ENCODE measurements around the gene ADAMTS2. TPM values are rescaled to one million over a fixed set of nuclear protein-coding genes. Genes with fewer than 3 reads are reported as not detected.

The ADAMTS2 gene
- total RNA-seq, 1 donor from 2014 or later: 18.8 TPM

GRCh38 chr5:179374506-179375235 is 29.4 kb upstream of the ADAMTS2 start:
- H3K79me2 ChIP-seq (ENCODE audit: insufficient read depth, low read length): no peaks in the 10 kb centered on the region
- no peaks in the 10 kb centered on the region for H4K20me1 ChIP-seq (ENCODE audit: insufficient read depth, low read length)
- peaks cover 6% of the 10 kb centered on the region for H3K9me3 Mint-ChIP-seq (ENCODE audit: unreplicated experiment)
- no peaks in the 10 kb centered on the region for H3K36me3 ChIP-seq (ENCODE audit: insufficient read depth, low read length)
- H3K27me3 Mint-ChIP-seq (ENCODE audit: low read depth, unreplicated experiment): peaks cover 10% of the 10 kb centered on the region
- peaks cover 8% of the 10 kb centered on the region for H3K4me1 ChIP-seq (ENCODE audit: insufficient read depth, low read length)
- peaks cover 7% of the 10 kb centered on the region for H3K36me3 Mint-ChIP-seq (ENCODE audit: low read depth, unreplicated experiment)
- H3K4me3 Mint-ChIP-seq (ENCODE audit: unreplicated experiment): no peak overlapping the region
- DNase-seq (ENCODE audit: low read depth): no peak
- H3K27ac Mint-ChIP-seq (ENCODE audit: unreplicated experiment): no peak overlapping the region
- no peak overlapping the region for H3K4me2 ChIP-seq (ENCODE audit: low read length)
- no peak overlapping the region for H3K4me3 ChIP-seq (ENCODE audit: insufficient read depth, low read depth, low read length)
- TF ChIP-seq, protein P1, sequence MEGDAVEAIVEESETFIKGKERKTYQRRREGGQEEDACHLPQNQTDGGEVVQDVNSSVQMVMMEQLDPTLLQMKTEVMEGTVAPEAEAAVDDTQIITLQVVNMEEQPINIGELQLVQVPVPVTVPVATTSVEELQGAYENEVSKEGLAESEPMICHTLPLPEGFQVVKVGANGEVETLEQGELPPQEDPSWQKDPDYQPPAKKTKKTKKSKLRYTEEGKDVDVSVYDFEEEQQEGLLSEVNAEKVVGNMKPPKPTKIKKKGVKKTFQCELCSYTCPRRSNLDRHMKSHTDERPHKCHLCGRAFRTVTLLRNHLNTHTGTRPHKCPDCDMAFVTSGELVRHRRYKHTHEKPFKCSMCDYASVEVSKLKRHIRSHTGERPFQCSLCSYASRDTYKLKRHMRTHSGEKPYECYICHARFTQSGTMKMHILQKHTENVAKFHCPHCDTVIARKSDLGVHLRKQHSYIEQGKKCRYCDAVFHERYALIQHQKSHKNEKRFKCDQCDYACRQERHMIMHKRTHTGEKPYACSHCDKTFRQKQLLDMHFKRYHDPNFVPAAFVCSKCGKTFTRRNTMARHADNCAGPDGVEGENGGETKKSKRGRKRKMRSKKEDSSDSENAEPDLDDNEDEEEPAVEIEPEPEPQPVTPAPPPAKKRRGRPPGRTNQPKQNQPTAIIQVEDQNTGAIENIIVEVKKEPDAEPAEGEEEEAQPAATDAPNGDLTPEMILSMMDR (IDR thresholded peaks at IDR 0.05; ENCODE audit: insufficient read depth, low read depth, low read length): no peak
- TF ChIP-seq EZH2 (IDR thresholded peaks at IDR 0.05; ENCODE audit: insufficient read depth, low read length): no peak
- peaks cover 19% of the 10 kb centered on the region for H3K4me1 Mint-ChIP-seq (ENCODE audit: low read depth, unreplicated experiment)
- no peak overlapping the region for H3K27ac ChIP-seq (ENCODE audit: low read depth, low read length)
- H2AFZ ChIP-seq (ENCODE audit: low read depth, low read length): no peak overlapping the region
- H3K9me3 ChIP-seq (ENCODE audit: insufficient read depth, low read depth, low read length): no peaks in the 10 kb centered on the region
- H3K9ac ChIP-seq (ENCODE audit: low read length): no peak overlapping the region
- FAIRE-seq: no peak
- no peaks in the 10 kb centered on the region for H3K27me3 ChIP-seq (ENCODE audit: insufficient read depth, low read length)

- Histone ChIP-seq H3K36me3 (ENCODE audit: insufficient read depth, low read length) (no peaks in the 10 kb centered on the region), H4K20me1 (ENCODE audit: insufficient read depth, low read length) (no peaks in the 10 kb centered on the region), H3K4me2 (ENCODE audit: low read length) (no peak overlapping the region), H3K27me3 (ENCODE audit: insufficient read depth, low read length) (no peaks in the 10 kb centered on the region), H2AFZ (ENCODE audit: low read depth, low read length) (no peak overlapping the region), H3K4me3 (ENCODE audit: insufficient read depth, low read depth, low read length) (no peak overlapping the region), H3K9me3 (ENCODE audit: insufficient read depth, low read depth, low read length) (no peaks in the 10 kb centered on the region), H3K4me1 (ENCODE audit: insufficient read depth, low read length) (peaks cover 8% of the 10 kb centered on the region), H3K27ac (ENCODE audit: low read depth, low read length) (no peak overlapping the region), H3K9ac (ENCODE audit: low read length) (no peak overlapping the region), H3K79me2 (ENCODE audit: insufficient read depth, low read length) (no peaks in the 10 kb centered on the region)
- peaks cover 16% of the 10 kb centered on the region for H3K4me1 Mint-ChIP-seq (ENCODE audit: low read depth, unreplicated experiment)
- no peak overlapping the region for H3K4me3 Mint-ChIP-seq (ENCODE audit: unreplicated experiment)
- peaks cover 6% of the 10 kb centered on the region for H3K9me3 Mint-ChIP-seq (ENCODE audit: unreplicated experiment)
- peaks cover 7% of the 10 kb centered on the region for H3K36me3 Mint-ChIP-seq (ENCODE audit: low read depth, unreplicated experiment)
- peak overlapping the region; percentile 59 for H3K27ac Mint-ChIP-seq (ENCODE audit: unreplicated experiment)
- peaks cover 14% of the 10 kb centered on the region for H3K27me3 Mint-ChIP-seq (ENCODE audit: low read depth, unreplicated experiment)
- TF ChIP-seq, protein P1 (IDR thresholded peaks at IDR 0.05; ENCODE audit: insufficient read depth, low read depth, low read length): no peak
- TF ChIP-seq EZH2 (IDR thresholded peaks at IDR 0.05; ENCODE audit: insufficient read depth, low read length): no peak
- no peak for DNase-seq (ENCODE audit: low read depth)
- no peak for FAIRE-seq
Measured at GRCh38 chr5:179373961-179374505, 28.8 kb upstream of the ADAMTS2 start.

Data from astrocyte (in vitro differentiated cells and primary cell).